Erythroblast (primary cell): ENCODE results near the gene GATA5.

Experiments
- GATA1 ChIP-seq: IDR thresholded peaks from 2 replicates; pipeline ENCODE4 v1.6.1; 2011; ENCODE audit warnings: low read depth, mild to moderate bottlenecking, control low read depth, low read length, moderate library complexity
- POLR2A ChIP-seq: IDR thresholded peaks from 2 replicates; pipeline ENCODE4 v1.6.1; 2011; ENCODE audit warnings: mild to moderate bottlenecking, low read length

- TF ChIP-seq POLR2A (no peak), GATA1 (no peak)
Measured at GRCh38 chr20:62483613-62484458, 8.0 kb upstream of the GATA5 start.
